Esophagus squamous epithelium (tissue), 4 donors: Measurements from ENCODE around the gene MTA2.

Experiments used
- CTCF ChIP-seq, 6 experiments: fragments of 450-650 bp in 4 of 6; fragments of 200-600 bp in 2 of 6; sonication (generic) in 2 of 6; IDR thresholded peaks; one replicate each; pipeline ENCODE4 v1.5.1; 2016 to 2019; ENCODE audit warnings: antibody characterized with exemption in 6 of 6, mild to moderate bottlenecking in 4 of 6, moderate library complexity in 4 of 6
- POLR2A ChIP-seq, 4 donors: fragments of 450-650 bp; IDR thresholded peaks; one replicate each; pipeline ENCODE4 v1.6.1; 2017; ENCODE audit warnings: antibody characterized with exemption in 4 of 4, mild to moderate bottlenecking in 4 of 4, moderate library complexity in 3 of 4

- TF ChIP-seq CTCF (IDR thresholded peaks at IDR 0.05) (no peak), POLR2A (IDR thresholded peaks at IDR 0.05) (no peak)
These were observed 36.4 kb downstream of the MTA2 start for GRCh38 chr11:62565100-62565802.
